Panc1 (cell line): ENCODE results near the gene ZNF107. TPM values are rescaled to one million over a fixed set of nuclear protein-coding genes. Genes with fewer than 3 reads are reported as not detected.
A peak's percentile ranks its signal among the peaks of the same experiment; 100 is the strongest.

ENCODE experiments used
- ATAC-seq: fragments of 200-7000 bp; cut with Tn5 transposase; 2 replicates; pipeline ENCODE4 v1.9.1; 2020; ENCODE audit warnings: mild to moderate bottlenecking, moderate library complexity
- Bru-seq: library from RNA; stranded (reverse); fragments of 400-500 nt; gene quantifications from one replicate; lab custom pipeline; 2021; lab: Mats Ljungman, UMichigan
- BruChase-seq, 2 experiments: library from RNA; stranded (reverse); fragments of 400-500 nt; gene quantifications; one replicate each; lab custom pipeline; 2021; lab: Mats Ljungman, UMichigan
- BruUV-seq: library from RNA; stranded (reverse); fragments of 400-500 nt; replicated peaks from 2 replicates; lab custom pipeline; 2021; lab: Mats Ljungman, UMichigan
- CTCF ChIA-PET: fragments of 300-600 bp; sonication (Branson Sonifier 250); formaldehyde crosslinking; loops from one replicate; lab custom pipeline; 2022; ENCODE audit warnings: antibody characterized with exemption; lab: Charles Lee
- POLR2A ChIA-PET: fragments of 300-600 bp; sonication (Branson Sonifier 250); formaldehyde crosslinking; loops from one replicate; lab custom pipeline; 2022; ENCODE audit warnings: antibody characterized with exemption; lab: Charles Lee
- DNase-seq: peaks from one replicate; pipeline ENCODE4 v3.0.0-alpha.2; 2010; ENCODE audit warnings: low read depth, low spot score
- H3K27ac ChIP-seq: 2 replicates; pipeline ENCODE4 v1.5.1; 2011; ENCODE audit warnings: mild to moderate bottlenecking, low read length, inconsistent platforms
- H3K27me3 ChIP-seq: fragments of 200-500 bp; sonication (Bioruptor generic); 2 replicates; pipeline ENCODE4 v1.6.0; 2014; ENCODE audit warnings: low read length, inconsistent platforms; ENCODE audit not compliant: control insufficient read depth, insufficient read depth
- H3K36me3 ChIP-seq: fragments of 200-500 bp; sonication (Bioruptor generic); 2 replicates; pipeline ENCODE4 v1.5.1; 2014; ENCODE audit warnings: inconsistent platforms, mild to moderate bottlenecking, low read length, moderate library complexity; ENCODE audit not compliant: control insufficient read depth, insufficient read depth
- H3K4me1 ChIP-seq: 2 replicates; pipeline ENCODE4 v1.5.1; 2011; ENCODE audit warnings: inconsistent platforms, mild to moderate bottlenecking, low read length, moderate library complexity; ENCODE audit not compliant: control insufficient read depth, insufficient read depth
- H3K4me3 ChIP-seq, 2 experiments: 2 replicates each; pipeline ENCODE4 v1.5.1; 2011 to 2012; ENCODE audit warnings: low read depth in 2 of 2, low read length in 2 of 2, mild to moderate bottlenecking in 2 of 2, inconsistent platforms in 1 of 2, moderate library complexity in 1 of 2
- H3K9me3 ChIP-seq: fragments of 200-500 bp; sonication (Bioruptor generic); 2 replicates; pipeline ENCODE4 v1.5.1; 2014; ENCODE audit warnings: low read depth, mild to moderate bottlenecking, inconsistent platforms, low read length, moderate library complexity; ENCODE audit not compliant: control insufficient read depth, insufficient read depth
- CTCF ChIP-seq: fragments of 450-650 bp; IDR thresholded peaks from 2 replicates; pipeline ENCODE4 v1.5.1; 2017; ENCODE audit warnings: mild to moderate bottlenecking
- POLR2AphosphoS5 ChIP-seq: IDR thresholded peaks from 2 replicates; pipeline ENCODE4 v1.6.1; 2012; ENCODE audit warnings: mild to moderate bottlenecking, low read depth, low read length, moderate library complexity
- SIN3A ChIP-seq: IDR thresholded peaks from 2 replicates; pipeline ENCODE4 v1.6.1; 2012; ENCODE audit warnings: low read depth, mild to moderate bottlenecking, low read length, moderate library complexity, borderline replicate concordance; ENCODE audit not compliant: insufficient read depth
- TCF7L2 ChIP-seq: IDR thresholded peaks from 2 replicates; pipeline ENCODE4 v1.6.1; 2011; ENCODE audit warnings: mild to moderate bottlenecking, low read depth, low read length, inconsistent platforms
- in situ Hi-C: cut with HindIII; loops from 2 replicates; pipeline ENCODE4 v1.10.0; 2016; ENCODE audit warnings: low sequenced_read_pairs, low pct_unique_long_range_greater_than_20kb
- intact Hi-C: fragments of 100-400 bp; cut with micrococcal nuclease; formaldehyde crosslinking; loops from one replicate; pipeline ENCODE4 v1.10.0; 2022; ENCODE audit not compliant: unreplicated experiment
- long read RNA-seq: library from polyadenylated mRNA; unstranded; transcript quantifications from one replicate; pipeline ENCODE4 v2.0.0, GENCODE V29; 2021; ENCODE audit not compliant: unreplicated experiment
- polyA plus RNA-seq: library from polyadenylated mRNA; unstranded; fragments of >200 nt; gene quantifications from one replicate; pipeline ENCODE4 v1.2.1, GENCODE V29; 2012; ENCODE audit warnings: missing spikeins; ENCODE audit not compliant: insufficient read length
- total RNA-seq: library from RNA; stranded (reverse); gene quantifications from one replicate; pipeline ENCODE4 v1.2.1, GENCODE V29; 2021; ENCODE audit not compliant: unreplicated experiment
- TF ChIP-seq, protein P1 (sequence below), 2 experiments: IDR thresholded peaks; 2 replicates each; pipeline ENCODE4 v1.6.1; 2011 to 2012; ENCODE audit warnings: low read depth in 2 of 2, control low read depth in 1 of 2, low read length in 1 of 2, mild to moderate bottlenecking in 1 of 2, moderate library complexity in 1 of 2; ENCODE audit not compliant: insufficient read depth in 1 of 2

The ZNF107 gene
- total RNA-seq (11.1 TPM), Bru-seq, nascent RNA (percentile 93 among the genes with signal in this experiment), BruChase-seq, experiment 1, labeled RNA remaining after a 2-hour chase (percentile 93 among the genes with signal in this experiment), BruChase-seq, experiment 2, labeled RNA remaining after a 6-hour chase (percentile 89 among the genes with signal in this experiment)
- polyA plus RNA-seq: 3.5 TPM
- long read RNA-seq, full-length matches to known transcripts: 10 of 18 reads
- long read RNA-seq, partial matches to known transcripts: 2 of 18 reads
- long read RNA-seq, other reads (novel, unspliced or antisense): 6 of 18 reads

GRCh38 chr7:64665980-64666662, at the start of gene ZNF107:
Gene ZNF107 (plus strand): TSS chr7:64666133. CDS start chr7:64666283, 150 bp downstream.
- ATAC-seq: peak; percentile 99
- Histone ChIP-seq H3K4me1 (peaks cover 9% of the 10 kb centered on the region; the same call in 1 of the 2 replicates), H3K4me3 (peak within 1 kb of the TSS; percentile 94 to 98), H3K9me3 (no peaks in the 10 kb centered on the region), H3K36me3 (peaks cover 8% of the 10 kb centered on the region), H3K27ac (peak within 1 kb of the TSS; percentile 90), H3K27me3 (no peaks in the 10 kb centered on the region)
- in situ Hi-C loops: no loop called here
- peak; percentile 90 for DNase-seq
- BruUV-seq: no TSS peak
- intact Hi-C loops: no loop called here
- CTCF ChIA-PET: interaction anchor here (0.6 kb wide), 2 partner anchors 21 to 86 kb away, joined by 3 to 4 read pairs; no protein-coding TSS in a partner anchor
- POLR2A ChIA-PET: interaction anchor here (1.2 kb wide), 1 partner anchor 8 kb away, joined by 3 read pairs; no protein-coding TSS in a partner anchor
- TF ChIP-seq TCF7L2 (0 out of 2 replicates have a peak, but pooled peaks have one; percentile 76), SIN3A (0 out of 2 replicates have a peak, but pooled peaks have one; percentile 85), CTCF (no peak), POLR2AphosphoS5 (peak; percentile 89)
- TF ChIP-seq, protein P1, sequence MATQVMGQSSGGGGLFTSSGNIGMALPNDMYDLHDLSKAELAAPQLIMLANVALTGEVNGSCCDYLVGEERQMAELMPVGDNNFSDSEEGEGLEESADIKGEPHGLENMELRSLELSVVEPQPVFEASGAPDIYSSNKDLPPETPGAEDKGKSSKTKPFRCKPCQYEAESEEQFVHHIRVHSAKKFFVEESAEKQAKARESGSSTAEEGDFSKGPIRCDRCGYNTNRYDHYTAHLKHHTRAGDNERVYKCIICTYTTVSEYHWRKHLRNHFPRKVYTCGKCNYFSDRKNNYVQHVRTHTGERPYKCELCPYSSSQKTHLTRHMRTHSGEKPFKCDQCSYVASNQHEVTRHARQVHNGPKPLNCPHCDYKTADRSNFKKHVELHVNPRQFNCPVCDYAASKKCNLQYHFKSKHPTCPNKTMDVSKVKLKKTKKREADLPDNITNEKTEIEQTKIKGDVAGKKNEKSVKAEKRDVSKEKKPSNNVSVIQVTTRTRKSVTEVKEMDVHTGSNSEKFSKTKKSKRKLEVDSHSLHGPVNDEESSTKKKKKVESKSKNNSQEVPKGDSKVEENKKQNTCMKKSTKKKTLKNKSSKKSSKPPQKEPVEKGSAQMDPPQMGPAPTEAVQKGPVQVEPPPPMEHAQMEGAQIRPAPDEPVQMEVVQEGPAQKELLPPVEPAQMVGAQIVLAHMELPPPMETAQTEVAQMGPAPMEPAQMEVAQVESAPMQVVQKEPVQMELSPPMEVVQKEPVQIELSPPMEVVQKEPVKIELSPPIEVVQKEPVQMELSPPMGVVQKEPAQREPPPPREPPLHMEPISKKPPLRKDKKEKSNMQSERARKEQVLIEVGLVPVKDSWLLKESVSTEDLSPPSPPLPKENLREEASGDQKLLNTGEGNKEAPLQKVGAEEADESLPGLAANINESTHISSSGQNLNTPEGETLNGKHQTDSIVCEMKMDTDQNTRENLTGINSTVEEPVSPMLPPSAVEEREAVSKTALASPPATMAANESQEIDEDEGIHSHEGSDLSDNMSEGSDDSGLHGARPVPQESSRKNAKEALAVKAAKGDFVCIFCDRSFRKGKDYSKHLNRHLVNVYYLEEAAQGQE (IDR thresholded peaks at IDR 0.05; ENCODE audit: insufficient read depth in 1 of 2, low read depth in 2 of 2, low read length in 1 of 2): no peak

DNA sequence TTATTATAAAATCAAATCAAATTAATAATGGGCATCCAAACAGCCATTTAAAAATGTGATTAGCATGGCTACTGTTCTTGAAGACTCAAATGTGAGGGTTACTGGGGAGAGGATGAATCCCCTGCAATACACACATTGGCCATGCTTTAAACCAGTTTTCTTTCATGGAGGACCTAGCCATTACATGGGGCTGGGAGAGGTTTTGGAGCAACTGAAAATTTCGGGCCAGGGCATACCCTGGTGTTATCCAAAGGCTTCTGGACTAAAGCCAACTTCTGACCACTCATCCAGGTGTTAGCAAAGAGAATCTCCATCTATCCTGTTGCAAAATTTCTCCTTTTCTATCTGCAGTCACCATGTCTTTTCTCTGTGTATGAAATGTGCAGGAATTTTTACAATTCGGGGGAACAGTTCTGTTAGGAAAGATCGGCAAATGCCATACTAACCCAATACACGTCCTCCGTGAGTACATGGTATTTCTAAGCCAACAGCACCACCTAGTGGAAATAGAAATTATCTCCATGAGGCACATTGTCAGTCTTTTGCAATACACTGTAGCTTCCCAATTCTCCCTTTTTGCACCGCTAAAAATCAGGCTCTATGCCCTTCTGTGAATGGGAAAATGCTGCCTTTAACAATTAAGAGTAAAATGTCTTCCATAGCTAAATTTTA, 47.0 kb upstream of the ZNF107 start:
- Histone ChIP-seq H3K4me1 (0 out of 2 replicates have a peak, but pooled peaks cover 3% of the 10 kb centered on the region), H3K27me3 (no peaks in the 10 kb centered on the region), H3K4me3 (0 out of 4 replicates have a peak overlapping the region, but pooled peaks of 1 of the 2 experiments have one; percentile 7), H3K36me3 (no peaks in the 10 kb centered on the region), H3K27ac (no peak overlapping the region), H3K9me3 (no peaks in the 10 kb centered on the region)
- ATAC-seq (peak; percentile 91), DNase-seq (peak; percentile 65)
- TF ChIP-seq TCF7L2 (no peak), SIN3A (no peak), CTCF (peak; percentile 75), POLR2AphosphoS5 (0 out of 2 replicates have a peak, but pooled peaks have one; percentile 34)
- TF ChIP-seq, protein P1 (IDR thresholded peaks at IDR 0.05; ENCODE audit: insufficient read depth in 1 of 2, low read depth in 2 of 2, low read length in 1 of 2): no peak
- intact Hi-C loops: loop anchor here (10.0 kb wide), 1 partner anchor 134 kb away; no protein-coding TSS in a partner anchor
- in situ Hi-C loops: no loop called here
- BruUV-seq: no TSS peak
- ChIA-PET POLR2A (no interaction called here), CTCF (interaction anchor here (0.6 kb wide), 2 partner anchors 23 to 130 kb away, joined by 4 to 11 read pairs; no protein-coding TSS in a partner anchor)
